M059J (cell line): ENCODE data around the gene CADM3. TPM values are rescaled to one million over a fixed set of nuclear protein-coding genes. Genes with fewer than 3 reads are reported as not detected.

Source experiments
- DNase-seq: peaks from one replicate; pipeline ENCODE4 v3.0.0-alpha.2; 2012; ENCODE audit warnings: low read depth
- total RNA-seq: library from RNA; depleted of rRNA; stranded (reverse); fragments of >200 nt; shearing (Covaris generic); gene quantifications from 2 replicates; pipeline ENCODE4 v1.2.3, GENCODE V29; 2014

The CADM3 gene
- total RNA-seq, 1 experiment from 2014 or later = 0.47 TPM

DNA sequence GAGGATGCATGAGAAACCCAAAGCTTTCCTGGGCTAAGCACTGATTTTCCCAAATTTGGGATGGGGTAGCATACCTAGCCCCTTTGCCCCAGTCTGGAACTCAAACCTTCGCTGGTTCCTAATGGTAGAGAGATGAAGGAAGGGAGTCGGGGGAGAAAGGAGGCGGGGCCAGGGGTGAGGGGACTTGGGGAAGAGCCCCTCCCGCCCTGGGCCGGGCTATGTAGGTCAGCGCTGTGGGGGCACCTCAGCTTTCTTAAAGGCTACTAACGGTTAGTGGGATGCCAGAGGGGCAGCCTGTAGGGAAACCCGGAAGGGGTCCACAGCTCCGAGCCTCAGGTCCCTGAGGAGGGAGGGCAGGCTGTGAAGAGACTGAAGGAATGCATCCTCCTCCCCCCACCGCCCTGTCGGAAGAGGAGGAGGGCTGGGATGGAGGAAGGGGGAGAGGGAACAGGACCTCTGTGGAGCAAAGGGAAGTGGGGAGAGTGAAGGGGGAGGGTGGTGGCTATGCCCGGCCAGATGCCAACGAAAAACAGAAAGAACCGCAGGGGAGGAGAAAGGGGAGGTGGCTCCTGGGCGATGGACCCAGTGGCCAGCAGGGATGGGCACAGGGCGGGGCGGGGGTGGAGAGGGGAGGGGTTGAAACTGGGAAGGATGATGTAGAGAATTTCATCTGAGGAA lies 1.3 kb downstream of the CADM3 start:
- DNase-seq = no peak

DNA sequence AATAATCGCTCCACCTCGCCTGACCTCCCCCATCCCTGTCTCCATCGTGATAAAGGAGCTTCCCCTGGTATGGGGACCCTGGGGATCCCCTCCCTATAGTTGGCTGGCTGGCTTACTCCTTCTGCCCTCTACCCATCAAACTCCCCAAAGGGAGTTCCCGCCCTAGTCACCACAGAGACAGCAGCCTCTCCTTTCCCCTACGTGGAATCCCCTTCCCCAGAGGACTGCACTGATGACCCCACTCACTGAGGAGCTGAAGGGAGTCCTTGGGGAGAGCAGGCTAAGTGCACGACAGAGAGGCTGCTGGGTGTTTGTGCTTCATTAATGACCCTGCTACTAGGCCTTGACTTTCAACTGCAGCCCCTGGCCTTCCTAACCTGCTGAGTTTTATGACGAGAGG lies 1.9 kb downstream of the CADM3 start:
- DNase-seq = no peak

DNA sequence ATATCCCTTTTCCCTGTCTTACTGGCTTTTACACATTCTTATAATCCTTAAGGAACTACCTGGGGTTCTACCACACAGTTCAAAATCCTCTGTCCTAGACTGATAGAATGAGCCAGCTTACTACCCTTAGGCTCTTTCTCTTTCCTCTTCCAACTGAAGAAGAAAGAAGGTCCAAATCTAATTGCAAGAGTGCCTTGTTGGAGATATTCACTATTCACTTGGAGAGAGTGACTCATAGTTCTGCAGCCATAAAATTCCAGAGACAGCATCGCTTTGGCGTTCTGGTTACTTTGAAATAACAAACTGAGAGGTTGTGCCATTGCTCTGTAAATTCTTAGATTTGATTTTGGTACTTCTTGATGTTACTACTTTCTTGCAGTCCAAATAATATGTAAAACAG lies 4.2 kb downstream of the CADM3 start:
- no peak for DNase-seq

DNA sequence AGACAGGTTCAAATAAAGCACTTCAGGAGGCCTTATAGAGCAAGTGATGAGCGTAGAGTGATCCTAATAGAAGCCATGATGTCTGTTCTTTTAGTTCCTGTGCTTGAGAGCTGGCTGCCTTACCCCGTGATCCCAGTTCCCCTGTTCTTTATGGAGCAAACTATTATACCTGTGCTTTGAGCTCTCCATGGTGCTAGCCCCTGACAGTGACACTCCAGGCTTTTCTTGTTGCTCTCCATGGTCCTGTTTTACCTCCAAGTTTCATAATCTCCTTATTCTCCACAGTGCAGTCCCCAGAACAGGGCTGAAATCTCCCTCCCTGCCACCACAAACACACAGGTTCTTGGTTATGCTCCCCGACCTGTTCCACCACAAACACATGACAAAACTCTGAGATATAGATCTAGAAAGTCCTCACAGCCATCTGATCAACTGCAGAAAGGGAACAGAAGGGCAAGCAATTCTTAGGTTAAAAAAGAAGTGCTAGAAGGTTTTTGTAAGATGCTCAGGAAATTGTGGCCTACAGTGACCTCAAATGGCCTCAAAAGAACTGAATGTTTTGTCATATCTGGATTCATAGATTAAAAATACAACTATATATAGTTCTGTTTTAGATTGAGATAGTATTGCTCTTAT lies 6.0 kb downstream of the CADM3 start:
- peak; percentile 69 for DNase-seq

DNA sequence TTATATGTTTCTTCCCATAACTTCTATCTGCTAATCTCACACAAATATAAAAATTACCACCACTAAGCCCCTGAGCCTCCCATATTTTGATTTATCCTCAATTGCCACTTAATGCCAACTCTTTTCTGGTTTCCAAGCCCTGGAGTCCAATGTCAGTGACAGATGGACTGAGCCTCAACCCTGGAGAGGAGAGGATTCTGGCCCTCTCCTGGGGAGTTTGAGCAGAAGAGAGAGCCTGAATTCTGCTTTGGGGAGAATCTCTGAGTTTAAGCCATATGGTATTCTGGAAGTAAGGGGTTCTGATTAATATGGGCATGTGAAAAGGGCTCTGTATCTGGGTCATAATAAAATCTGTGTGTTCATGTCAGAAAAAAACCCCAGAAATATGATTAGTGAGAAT lies 8.5 kb downstream of the CADM3 start:
- DNase-seq = no peak

DNA sequence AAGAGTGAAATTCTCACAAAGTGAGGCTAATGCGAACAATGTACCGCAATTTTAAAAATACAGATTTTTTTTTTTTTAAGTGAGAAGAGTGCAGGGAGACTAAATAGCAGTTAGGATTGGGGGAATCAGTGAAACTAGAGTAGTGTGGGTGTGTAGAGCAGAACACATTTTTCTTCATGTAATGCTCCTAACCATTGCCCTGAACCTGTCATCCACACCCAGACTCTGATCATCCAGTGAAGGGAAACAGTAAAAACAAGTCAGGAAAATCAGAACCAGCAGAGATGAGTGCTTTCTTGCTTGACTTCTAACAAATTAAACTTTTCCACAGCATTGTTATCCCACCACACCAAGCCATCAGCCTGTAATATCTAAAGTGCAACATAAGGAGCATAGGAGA lies 9.1 kb downstream of the CADM3 start:
- no peak for DNase-seq

DNA sequence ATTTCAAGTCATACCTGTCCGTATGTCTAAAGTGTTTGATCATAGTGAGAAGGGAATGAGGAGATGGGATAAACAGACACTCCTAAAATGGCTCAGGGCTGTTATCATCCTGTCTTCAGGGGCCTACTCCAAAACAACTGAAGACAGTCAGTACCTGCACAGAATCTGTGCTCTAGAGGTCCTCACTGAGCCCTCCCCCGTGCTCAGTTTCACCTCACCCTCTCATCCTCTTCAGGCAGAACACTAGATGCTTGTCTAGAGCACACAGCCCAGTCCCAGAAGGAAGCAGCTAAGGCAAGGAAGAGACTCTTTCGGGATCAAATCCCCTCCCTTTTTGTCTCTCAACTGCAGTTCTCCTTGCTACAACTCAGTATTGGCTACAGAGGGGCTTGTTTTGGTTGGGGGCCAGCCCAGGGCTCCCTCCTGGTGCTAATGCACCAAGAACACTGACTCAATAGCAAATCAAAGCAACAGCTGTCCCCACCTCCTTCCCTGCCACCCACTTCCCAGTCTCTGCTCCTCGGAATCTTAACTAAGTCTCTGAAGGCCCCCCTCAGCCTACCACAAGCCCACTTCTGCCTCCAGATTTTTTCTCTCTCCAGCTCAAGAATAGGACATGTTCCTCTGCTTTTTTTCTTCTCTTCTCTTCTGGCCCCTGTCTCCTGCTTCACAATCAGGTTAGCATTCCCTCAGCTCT lies 10.1 kb downstream of the CADM3 start:
- DNase-seq = no peak

DNA sequence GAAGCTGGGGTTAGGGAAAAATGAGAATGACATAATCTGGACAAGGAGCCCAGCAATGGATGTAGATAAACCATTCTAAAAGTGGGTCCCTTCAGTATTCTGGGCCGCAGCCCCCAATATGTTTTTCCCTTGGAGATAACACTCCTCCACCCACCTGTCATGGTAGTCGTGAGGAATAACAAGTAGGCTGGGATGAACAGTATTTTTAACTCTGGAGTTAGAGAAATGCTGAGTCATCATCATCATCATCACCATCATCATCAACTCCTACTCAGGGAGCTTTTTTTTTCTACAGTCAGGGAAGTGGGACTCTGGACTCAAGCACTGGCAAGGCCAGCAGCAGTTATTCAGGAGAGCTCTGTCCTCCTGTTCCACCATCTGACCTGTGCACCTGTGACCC lies 12.8 kb downstream of the CADM3 start:
- no peak for DNase-seq

DNA sequence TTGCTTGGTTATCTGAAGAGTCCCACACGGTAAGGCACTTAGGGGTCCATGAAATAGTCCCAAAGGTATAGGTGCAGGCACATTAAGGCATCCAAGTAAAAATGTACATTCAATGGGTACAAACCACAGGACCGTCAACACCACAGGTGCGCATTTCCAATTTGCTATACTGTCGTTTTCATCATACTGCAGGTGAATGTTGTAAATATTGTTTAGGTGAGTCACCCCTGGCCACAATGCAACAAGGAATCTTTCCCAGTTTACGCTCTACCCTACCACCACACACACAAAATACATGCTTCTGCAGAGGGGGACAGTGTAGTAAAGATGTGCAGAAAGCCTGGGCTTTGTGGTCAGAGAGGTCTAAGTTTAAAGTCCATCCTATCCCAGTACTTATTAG lies 13.7 kb downstream of the CADM3 start:
- no peak for DNase-seq

DNA sequence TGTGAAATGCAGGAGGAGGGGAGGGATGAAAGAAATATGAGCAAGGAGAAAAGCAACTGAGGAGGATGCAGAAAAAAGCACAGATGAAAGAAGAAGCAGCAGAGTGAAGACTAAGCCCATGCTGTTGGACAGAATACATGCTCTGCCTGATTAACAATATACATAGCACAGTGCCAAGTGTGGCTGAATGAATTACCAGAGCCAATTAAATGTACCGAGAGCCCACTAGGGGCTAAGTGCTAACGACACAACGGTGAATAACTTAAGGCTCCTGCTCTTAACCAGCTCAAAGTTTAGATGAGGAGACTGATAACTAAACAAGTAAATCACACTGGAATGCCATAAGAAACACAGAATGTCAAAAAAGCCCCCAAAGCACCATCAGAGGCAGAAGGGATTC lies 15.6 kb downstream of the CADM3 start:
- DNase-seq = no peak

DNA sequence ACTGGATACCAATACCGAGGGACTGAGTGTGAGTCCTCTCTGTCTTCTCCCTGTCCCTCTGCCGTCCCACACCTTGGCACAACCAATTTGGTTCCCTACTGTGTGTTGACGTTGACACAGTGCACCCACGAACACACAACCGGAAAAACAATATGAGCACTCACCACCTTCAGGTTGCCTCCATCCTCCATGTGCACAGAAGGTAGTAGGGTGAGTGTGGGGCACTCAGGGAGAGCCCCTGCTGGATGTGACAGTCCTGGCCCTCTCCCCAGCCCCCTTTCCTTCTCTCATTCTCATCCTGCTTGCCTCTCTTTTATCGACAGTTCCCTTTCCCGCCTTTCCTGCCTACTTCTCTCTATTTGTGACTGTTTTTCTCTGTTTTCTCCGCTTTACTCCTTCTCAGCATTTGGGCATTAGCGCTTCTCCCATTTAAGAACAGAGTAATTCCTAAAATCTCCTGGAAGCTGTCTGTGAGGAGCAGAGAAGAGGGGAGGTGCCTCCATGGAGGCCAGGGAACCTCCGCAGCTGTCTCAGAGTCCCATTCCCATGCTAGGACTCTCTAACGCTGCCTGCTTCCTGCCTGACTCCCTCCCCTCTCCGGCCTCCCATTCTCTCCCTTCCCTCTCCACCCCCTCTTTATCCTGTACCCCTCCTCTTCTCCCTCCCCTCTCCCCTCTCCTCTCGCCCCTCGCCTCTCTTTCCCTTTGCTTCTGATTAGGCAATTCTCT lies 16.4 kb downstream of the CADM3 start:
- DNase-seq = no peak

DNA sequence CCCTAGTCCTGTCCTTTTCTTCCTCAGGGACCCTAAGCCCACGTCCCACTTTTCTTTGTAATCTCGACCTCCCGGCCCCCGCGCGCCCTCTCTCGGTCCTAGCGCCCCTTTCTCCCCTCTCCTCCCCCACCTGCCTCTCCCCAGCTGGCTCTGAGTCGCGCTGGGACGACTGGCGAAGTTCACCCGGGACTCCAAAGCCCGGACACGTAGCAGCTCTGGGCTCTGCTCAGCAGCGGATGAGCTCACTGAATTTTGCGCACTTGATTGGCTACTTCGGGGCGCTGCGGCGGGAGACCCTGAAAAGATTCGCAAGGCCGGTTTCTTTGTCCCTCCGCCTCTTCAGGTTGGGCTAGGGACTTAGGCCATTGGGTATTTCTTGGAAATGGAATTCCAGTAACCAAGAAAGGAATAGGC lies 17.0 kb downstream of the CADM3 start:
- DNase-seq = peak; percentile 58

DNA sequence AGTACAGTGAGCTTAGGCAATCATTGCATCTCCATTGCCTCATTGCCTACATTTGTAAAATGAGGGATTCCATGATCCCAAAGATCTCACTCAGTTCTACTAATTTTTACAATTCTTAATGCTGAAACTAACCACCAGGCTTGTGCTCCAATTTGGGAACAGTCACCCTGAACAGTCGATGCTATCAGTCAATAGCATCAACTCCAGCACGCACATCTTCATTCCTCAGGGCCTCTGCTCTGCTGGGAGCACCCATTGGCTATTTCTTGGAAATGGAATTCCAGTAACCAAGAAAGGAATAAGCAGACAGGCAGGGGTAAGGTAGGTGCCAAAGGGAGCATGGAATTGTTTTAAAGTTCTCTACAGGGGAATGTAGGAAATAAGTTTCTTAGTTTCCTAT lies 19.0 kb downstream of the CADM3 start:
- DNase-seq = no peak

DNA sequence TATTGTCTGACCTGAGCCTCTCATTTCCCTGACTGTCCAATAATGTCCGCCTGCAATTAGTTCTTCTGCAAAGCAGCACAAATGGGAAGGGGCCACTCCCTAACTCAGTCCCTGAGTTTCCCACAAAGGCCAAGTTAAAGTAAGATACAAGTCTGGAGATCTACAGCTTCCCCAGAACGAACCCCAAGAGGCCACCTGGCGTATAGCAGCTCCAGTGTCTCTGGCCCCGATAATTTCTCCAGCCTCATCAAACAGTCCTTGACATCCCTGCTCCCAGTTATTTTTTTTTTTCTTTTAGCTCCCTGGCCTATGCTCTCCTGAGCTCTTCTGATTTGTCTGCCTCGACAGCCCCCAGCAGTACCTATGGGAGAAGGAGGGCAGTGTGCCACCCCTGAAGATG lies 25.1 kb downstream of the CADM3 start:
- DNase-seq = peak; percentile 6

DNA sequence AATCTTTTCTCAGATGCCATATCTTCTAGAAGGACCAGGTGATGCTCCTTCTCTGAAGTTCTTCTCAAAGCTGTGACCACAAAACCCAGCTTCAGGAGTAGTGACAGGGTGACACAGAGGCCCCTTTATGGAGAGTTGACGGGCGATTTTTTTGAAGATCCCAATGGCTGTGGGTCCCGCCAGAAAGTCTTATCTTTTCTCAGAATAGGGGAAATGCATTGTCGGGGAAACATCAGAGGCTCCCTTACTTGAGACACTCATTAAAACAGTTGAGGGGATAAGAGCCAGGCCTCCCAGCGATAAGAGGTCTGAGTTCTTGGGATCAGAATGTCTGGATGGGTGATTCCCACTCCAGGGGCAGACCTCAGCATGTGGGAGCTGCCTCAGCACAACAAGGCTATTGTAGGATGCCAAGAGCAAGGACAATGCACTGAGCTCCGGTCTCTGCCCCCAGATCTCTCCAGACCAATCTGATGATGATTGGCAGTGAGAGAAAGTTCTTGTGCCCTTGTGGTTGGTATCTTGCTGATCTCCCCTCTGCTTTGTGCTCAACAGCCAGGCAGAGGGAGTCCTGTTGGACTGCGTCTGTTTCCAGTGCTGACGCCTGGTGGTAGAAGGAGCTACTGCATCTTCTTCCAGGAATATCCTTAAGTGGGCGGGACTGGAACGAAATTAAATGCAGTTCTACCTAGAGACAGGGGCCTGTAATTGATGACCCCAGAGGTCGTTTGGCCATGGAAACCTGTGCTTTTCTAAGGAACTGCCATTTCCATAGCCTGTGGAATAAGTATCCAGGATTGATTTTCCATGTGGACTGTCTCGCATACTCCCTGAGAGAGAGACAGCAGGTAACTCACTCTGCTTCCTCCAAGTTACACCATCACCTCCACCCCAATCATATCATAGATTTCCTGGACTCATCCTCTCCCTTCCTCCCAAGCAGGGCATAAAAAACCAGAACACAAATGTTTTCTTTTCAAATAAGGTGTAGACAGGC lies 26.4 kb downstream of the CADM3 start:
- DNase-seq = peak; percentile 61

DNA sequence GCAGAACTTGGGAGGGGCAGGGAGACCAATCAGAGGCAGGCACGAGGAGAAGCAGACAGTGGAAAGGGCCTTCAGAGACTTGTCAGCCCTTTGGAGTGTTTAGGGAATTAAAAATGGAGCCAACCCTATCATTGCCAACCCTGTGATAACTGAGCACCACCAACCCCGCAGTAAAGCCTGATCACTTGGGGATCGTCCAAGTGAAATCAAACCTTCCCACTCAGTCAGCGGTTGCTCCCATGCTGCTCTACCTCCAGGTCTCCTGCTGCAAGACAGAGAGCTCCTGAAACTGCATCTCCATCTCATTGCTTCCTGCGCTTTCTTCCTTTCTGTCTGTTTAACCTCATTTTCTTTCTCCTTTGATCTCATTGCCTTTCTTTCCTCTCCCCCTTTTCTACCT lies 28.5 kb downstream of the CADM3 start:
- no peak for DNase-seq

DNA sequence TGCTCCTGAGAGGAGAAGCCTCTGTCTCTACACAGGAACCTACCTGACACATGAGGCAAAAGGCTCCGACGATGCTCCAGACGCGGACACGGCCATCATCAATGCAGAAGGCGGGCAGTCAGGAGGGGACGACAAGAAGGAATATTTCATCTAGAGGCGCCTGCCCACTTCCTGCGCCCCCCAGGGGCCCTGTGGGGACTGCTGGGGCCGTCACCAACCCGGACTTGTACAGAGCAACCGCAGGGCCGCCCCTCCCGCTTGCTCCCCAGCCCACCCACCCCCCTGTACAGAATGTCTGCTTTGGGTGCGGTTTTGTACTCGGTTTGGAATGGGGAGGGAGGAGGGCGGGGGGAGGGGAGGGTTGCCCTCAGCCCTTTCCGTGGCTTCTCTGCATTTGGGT lies 29.4 kb downstream of the CADM3 start:
- DNase-seq = no peak

DNA sequence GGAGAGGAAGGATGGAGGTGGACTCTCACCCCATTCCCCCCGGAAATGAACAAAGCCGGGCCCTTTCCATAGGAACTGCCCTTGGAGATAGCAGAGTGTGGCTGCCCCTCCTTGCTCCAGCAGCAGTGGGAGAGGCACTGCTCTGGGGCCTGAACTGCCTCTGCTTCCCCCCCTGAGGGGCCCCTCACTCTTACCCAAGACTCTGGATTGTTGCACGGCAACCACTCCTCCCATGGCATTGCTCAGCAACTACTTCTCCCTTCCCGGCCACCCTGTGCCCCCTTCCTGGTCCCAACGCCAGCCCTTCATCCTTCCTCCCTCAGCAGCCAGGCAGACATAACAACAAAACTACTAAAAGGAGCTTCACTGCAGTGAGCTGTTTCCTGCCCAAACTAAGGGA lies 30.2 kb downstream of the CADM3 start:
- DNase-seq = no peak

DNA sequence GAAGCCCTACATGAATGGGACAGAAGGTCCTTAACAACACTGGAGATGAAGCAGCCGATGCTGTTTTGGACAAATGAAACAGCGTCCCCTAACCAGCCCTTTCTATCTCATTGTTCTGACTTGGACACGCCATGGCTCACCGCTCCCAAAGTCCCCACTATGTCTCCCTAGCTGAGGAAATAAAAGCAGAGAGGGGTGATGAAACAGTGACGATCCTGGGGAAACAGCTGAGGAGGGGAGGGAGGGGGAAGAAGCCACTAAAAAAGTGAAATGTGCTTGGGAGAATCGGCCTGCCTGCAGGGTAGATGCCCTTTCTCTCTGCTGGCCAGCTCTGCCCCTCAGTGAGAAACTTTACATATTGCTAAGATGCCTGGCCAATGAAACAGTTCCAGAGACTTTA lies 32.2 kb downstream of the CADM3 start:
- DNase-seq = no peak

DNA sequence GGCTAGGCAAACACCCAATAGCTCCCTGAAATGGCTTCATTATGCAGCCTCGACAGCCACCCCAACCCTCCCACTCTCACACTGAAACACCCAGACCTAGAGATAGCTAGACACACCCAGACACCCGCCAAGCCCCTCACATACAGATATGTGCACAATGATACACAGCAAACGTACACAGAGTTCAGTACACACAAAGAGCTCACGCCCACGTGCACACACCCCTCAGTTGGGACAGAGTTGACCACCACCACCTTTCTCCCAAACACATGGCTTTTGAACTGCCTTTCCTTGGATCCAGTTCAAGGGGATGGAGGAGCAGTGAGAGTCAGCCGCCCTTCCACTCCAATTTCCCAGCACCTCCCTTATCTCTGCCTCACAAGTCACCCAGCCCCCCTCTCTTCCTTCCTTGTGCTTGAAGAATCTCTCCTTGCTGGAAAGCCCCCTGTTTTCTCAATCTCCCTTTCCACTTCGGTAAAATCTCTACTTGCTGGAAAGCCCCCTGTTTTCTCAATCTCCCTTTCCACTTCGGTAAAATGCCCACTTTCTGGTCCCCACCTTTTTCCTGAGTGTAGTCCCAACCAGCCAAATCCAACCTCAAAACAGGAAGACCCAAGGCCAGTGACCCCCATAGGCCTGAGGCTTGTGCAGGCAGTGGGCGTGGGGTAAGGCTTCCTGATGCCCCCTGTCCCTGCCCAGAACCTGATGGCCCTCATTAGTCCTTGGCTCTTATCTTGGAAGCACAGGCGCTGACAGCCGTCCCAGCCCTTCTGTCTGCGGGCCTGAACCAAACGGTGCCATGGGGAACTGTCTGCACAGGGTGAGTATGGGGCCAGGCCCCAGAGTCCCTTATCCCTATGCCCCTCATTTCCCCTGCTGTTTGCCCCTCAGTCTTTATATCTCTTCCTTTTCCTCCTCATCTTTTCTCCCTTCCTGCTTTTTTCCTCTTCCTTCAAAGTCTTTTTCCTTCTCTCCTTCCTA lies 33.0 kb downstream of the CADM3 start, which contains the start of gene ACKR1:
TSS of gene ACKR1 (plus strand) at position 715 of the 981 bp plus-strand sequence. CDS start at position 800, 85 bp downstream.
- DNase-seq = no peak
